ENCODE data around the gene GSE1. TPM values are rescaled to one million over a fixed set of nuclear protein-coding genes. Genes with fewer than 3 reads are reported as not detected.

The GSE1 gene
- total and polyA plus RNA-seq, 7 experiments from 2014 or later, result 0.18 to 69.2 (median 11.3) TPM

- H3K9me3 Mint-ChIP-seq, result no peaks in the 10 kb centered on the region
- Histone ChIP-seq H3K4me1 (ENCODE audit: control insufficient read depth in 2 of 2, insufficient read depth in 2 of 2, low read length in 2 of 2) (peaks cover 22 to 37% of the 10 kb centered on the region in 2 donors), H3K9me3 (ENCODE audit: control insufficient read depth in 2 of 3, low read length in 3 of 3) (no peaks in the 10 kb centered on the region), H3K4me3 (ENCODE audit: low read length) (peak overlapping the region; percentile 28), H3K27me3 (ENCODE audit: control insufficient read depth in 2 of 2, insufficient read depth in 2 of 2, low read length in 2 of 2) (peaks cover 0 to 2% of the 10 kb centered on the region in 2 donors), H3K27ac (ENCODE audit: low read depth, low read length) (no peak overlapping the region), H3K36me3 (ENCODE audit: control insufficient read depth in 2 of 3, insufficient read depth in 3 of 3, low read length in 3 of 3) (no peaks in the 10 kb centered on the region)
- H3K36me3 Mint-ChIP-seq, result peaks cover 0 to 12% (median 4%) of the 10 kb centered on the region in 5 donors
- peak overlapping the region in 4 of 9 donors; percentile 19 to 77 (median 32) for H3K27ac Mint-ChIP-seq
- peak overlapping the region; percentile 43 to 87 (median 80) for H3K4me3 Mint-ChIP-seq
- peak in 3 of 9 donors; percentile 14 to 25 (median 20) for DNase-seq
- peaks cover 0 to 17% (median 7%) of the 10 kb centered on the region in 5 donors for H3K27me3 Mint-ChIP-seq
- ATAC-seq, result peak; percentile 45
- peaks cover 25 to 51% (median 33%) of the 10 kb centered on the region in 7 donors for H3K4me1 Mint-ChIP-seq
- ChIA-PET CTCF (interaction anchor here (0.6 to 3.0 kb wide), 23 partner anchors 9 to 1430 kb away, joined by 3 to 14 read pairs (median 4); partner anchors contain the start of gene TAF1C), POLR2A (interaction anchor here (0.6 to 1.9 kb wide), 7 partner anchors 10 to 310 kb away, joined by 3 to 5 read pairs (median 3); no protein-coding TSS in a partner anchor)
- intact Hi-C loops (cut with micrococcal nuclease), result loop anchor here (1.0 to 5.0 kb wide), 5 partner anchors 71 to 223 kb away; partner anchors contain the start of genes COX4I1 (in 1 of the 2), EMC8 (in 1 of the 2) and GINS2 (in 1 of the 2)
These were observed 3.6 kb downstream of the GSE1 start for GRCh38 chr16:85616607-85617321.

GRCh38 chr16:85617948-85618347 is 4.8 kb downstream of the GSE1 start:
- no peak for DNase-seq
- Histone ChIP-seq H3K27ac (ENCODE audit: low read depth, low read length) (no peak overlapping the region), H3K4me1 (ENCODE audit: control insufficient read depth in 2 of 2, insufficient read depth in 2 of 2, low read length in 2 of 2) (peaks cover 22 to 30% of the 10 kb centered on the region in 2 donors), H3K4me3 (ENCODE audit: low read length) (no peak overlapping the region), H3K36me3 (ENCODE audit: control insufficient read depth in 2 of 3, insufficient read depth in 3 of 3, low read length in 3 of 3) (no peaks in the 10 kb centered on the region), H3K27me3 (ENCODE audit: control insufficient read depth in 2 of 2, insufficient read depth in 2 of 2, low read length in 2 of 2) (peaks cover 0 to 2% of the 10 kb centered on the region in 2 donors), H3K9me3 (ENCODE audit: control insufficient read depth in 2 of 3, low read length in 3 of 3) (no peaks in the 10 kb centered on the region)
- H3K9me3 Mint-ChIP-seq, result no peaks in the 10 kb centered on the region
- H3K36me3 Mint-ChIP-seq, result peaks cover 0 to 17% (median 4%) of the 10 kb centered on the region in 5 donors
- POLR2A ChIA-PET, result no interaction called here
- no peak overlapping the region for H3K27ac Mint-ChIP-seq
- H3K4me3 Mint-ChIP-seq, result peak overlapping the region in 6 of 10 donors; percentile 11 to 87 (median 52)
- H3K4me1 Mint-ChIP-seq, result peaks cover 25 to 61% (median 40%) of the 10 kb centered on the region in 7 donors
- peaks cover 0 to 17% (median 7%) of the 10 kb centered on the region in 5 donors for H3K27me3 Mint-ChIP-seq
- intact Hi-C loops (cut with micrococcal nuclease), result loop anchor here in 1 of 2 donors (5.0 kb wide), 1 partner anchor 69 kb away; the partner anchor contains the start of gene GINS2
- ATAC-seq, result no peak
- CTCF ChIA-PET, result interaction anchor here (3.0 kb wide), 1 partner anchor 198 kb away, joined by 14 read pairs; no protein-coding TSS in a partner anchor

GRCh38 chr16:85618521-85618920 is 5.4 kb downstream of the GSE1 start:
- Histone ChIP-seq H3K4me3 (ENCODE audit: low read length) (no peak overlapping the region), H3K9me3 (ENCODE audit: control insufficient read depth in 2 of 3, low read length in 3 of 3) (no peaks in the 10 kb centered on the region), H3K27me3 (ENCODE audit: control insufficient read depth in 2 of 2, insufficient read depth in 2 of 2, low read length in 2 of 2) (peaks cover 0 to 2% of the 10 kb centered on the region in 2 donors), H3K27ac (ENCODE audit: low read depth, low read length) (no peak overlapping the region), H3K36me3 (ENCODE audit: control insufficient read depth in 2 of 3, insufficient read depth in 3 of 3, low read length in 3 of 3) (no peaks in the 10 kb centered on the region), H3K4me1 (ENCODE audit: control insufficient read depth in 2 of 2, insufficient read depth in 2 of 2, low read length in 2 of 2) (peaks cover 22 to 30% of the 10 kb centered on the region in 2 donors)
- peak overlapping the region in 1 of 10 donors; percentile 87 for H3K4me3 Mint-ChIP-seq
- ChIA-PET POLR2A (no interaction called here), CTCF (interaction anchor here (0.7 kb wide), 1 partner anchor 321 kb away, joined by 3 read pairs; no protein-coding TSS in a partner anchor)
- H3K27me3 Mint-ChIP-seq, result peaks cover 0 to 17% (median 7%) of the 10 kb centered on the region in 5 donors
- DNase-seq (no peak), ATAC-seq (no peak)
- peaks cover 25 to 61% (median 40%) of the 10 kb centered on the region in 7 donors for H3K4me1 Mint-ChIP-seq
- intact Hi-C loops (cut with micrococcal nuclease), result loop anchor here in 1 of 2 donors (5.0 kb wide), 1 partner anchor 69 kb away; the partner anchor contains the start of gene GINS2
- H3K36me3 Mint-ChIP-seq, result peaks cover 0 to 17% (median 4%) of the 10 kb centered on the region in 5 donors
- no peak overlapping the region for H3K27ac Mint-ChIP-seq
- no peaks in the 10 kb centered on the region for H3K9me3 Mint-ChIP-seq

- Histone ChIP-seq H3K4me3 (ENCODE audit: low read length) (no peak overlapping the region), H3K27me3 (ENCODE audit: control insufficient read depth in 2 of 2, insufficient read depth in 2 of 2, low read length in 2 of 2) (peaks cover 0 to 2% of the 10 kb centered on the region in 2 donors), H3K4me1 (ENCODE audit: control insufficient read depth in 2 of 2, insufficient read depth in 2 of 2, low read length in 2 of 2) (peaks cover 22 to 30% of the 10 kb centered on the region in 2 donors), H3K27ac (ENCODE audit: low read depth, low read length) (no peak overlapping the region), H3K36me3 (ENCODE audit: control insufficient read depth in 2 of 3, insufficient read depth in 3 of 3, low read length in 3 of 3) (no peaks in the 10 kb centered on the region), H3K9me3 (ENCODE audit: control insufficient read depth in 2 of 3, low read length in 3 of 3) (no peaks in the 10 kb centered on the region)
- Mint-ChIP-seq H3K4me1 (peaks cover 25 to 61% (median 40%) of the 10 kb centered on the region in 7 donors), H3K27ac (no peak overlapping the region), H3K36me3 (peaks cover 0 to 17% (median 4%) of the 10 kb centered on the region in 5 donors), H3K4me3 (peak overlapping the region in 1 of 10 donors; percentile 11), H3K27me3 (peaks cover 0 to 17% (median 7%) of the 10 kb centered on the region in 5 donors), H3K9me3 (no peaks in the 10 kb centered on the region)
- no peak for DNase-seq
- no peak for ATAC-seq
- intact Hi-C loops (cut with micrococcal nuclease), result loop anchor here in 1 of 2 donors (5.0 kb wide), 1 partner anchor 68 kb away; the partner anchor contains the start of gene GINS2
- ChIA-PET POLR2A (no interaction called here), CTCF (interaction anchor here (0.6 to 0.7 kb wide), 2 partner anchors 141 to 322 kb away, joined by 3 read pairs; no protein-coding TSS in a partner anchor)
These were observed 6.2 kb downstream of the GSE1 start for GRCh38 chr16:85619101-85619891.

- no peaks in the 10 kb centered on the region for H3K9me3 ChIP-seq (ENCODE audit: control insufficient read depth in 2 of 3, low read length in 3 of 3)
- no peak overlapping the region for H3K4me3 ChIP-seq (ENCODE audit: low read length)
- Mint-ChIP-seq H3K4me1 (peaks cover 20 to 56% (median 33%) of the 10 kb centered on the region in 7 donors), H3K9me3 (no peaks in the 10 kb centered on the region), H3K36me3 (peaks cover 0 to 17% (median 4%) of the 10 kb centered on the region in 5 donors), H3K27ac (no peak overlapping the region), H3K4me3 (no peak overlapping the region), H3K27me3 (peaks cover 0 to 14% (median 7%) of the 10 kb centered on the region in 5 donors)
- DNase-seq, result no peak
- ChIA-PET CTCF (no interaction called here), POLR2A (no interaction called here)
- intact Hi-C loops (cut with micrococcal nuclease), result no loop called here
- ATAC-seq, result no peak
- no peaks in the 10 kb centered on the region for H3K27me3 ChIP-seq (ENCODE audit: control insufficient read depth in 2 of 2, insufficient read depth in 2 of 2, low read length in 2 of 2)
- no peaks in the 10 kb centered on the region for H3K36me3 ChIP-seq (ENCODE audit: control insufficient read depth in 2 of 3, insufficient read depth in 3 of 3, low read length in 3 of 3)
- no peak overlapping the region for H3K27ac ChIP-seq (ENCODE audit: low read depth, low read length)
- peaks cover 16 to 19% of the 10 kb centered on the region in 2 donors for H3K4me1 ChIP-seq (ENCODE audit: control insufficient read depth in 2 of 2, insufficient read depth in 2 of 2, low read length in 2 of 2)
These were observed 7.3 kb downstream of the GSE1 start for GRCh38 chr16:85620374-85620773.
